OCI-LY3 (cell line): ENCODE data around the gene IRAK4.

Experiments used
- H2AFZ ChIP-seq: fragments of 200-600, 300-600 bp; shearing (Covaris generic); 2 replicates; pipeline ENCODE4 v1.6.0; 2014; ENCODE audit warnings: antibody characterized with exemption, low read depth, low read length
- H3K27ac ChIP-seq: fragments of 200-600, 300-600 bp; sonication (generic); 2 replicates; pipeline ENCODE4 v1.5.1; 2014; ENCODE audit warnings: mild to moderate bottlenecking, low read length, moderate library complexity, mixed read lengths
- H3K27me3 ChIP-seq: fragments of 200-600, 300-600 bp; sonication (generic); 2 replicates; pipeline ENCODE4 v1.6.1; 2014; ENCODE audit warnings: low read depth, low read length, mixed read lengths
- H3K36me3 ChIP-seq: fragments of 200-600, 300-600 bp; sonication (generic); replicated peaks from 2 replicates; pipeline ENCODE3; 2014; ENCODE audit warnings: low read depth, low read length, mixed read lengths
- H3K4me1 ChIP-seq: fragments of 300-600, 200-600 bp; sonication (generic); 2 replicates; pipeline ENCODE4 v1.6.1; 2014; ENCODE audit warnings: low read length, mixed read lengths
- H3K4me2 ChIP-seq: fragments of 200-600, 300-600 bp; sonication (generic); 2 replicates; pipeline ENCODE4 v1.6.1; 2014; ENCODE audit warnings: low read length, mixed read lengths
- H3K4me3 ChIP-seq: fragments of 300-600, 200-600 bp; sonication (generic); 2 replicates; pipeline ENCODE4 v1.5.1; 2014; ENCODE audit warnings: antibody characterized with exemption, mild to moderate bottlenecking, low read length, moderate library complexity
- H3K79me2 ChIP-seq: fragments of 300-600, 200-600 bp; shearing (Covaris generic); 2 replicates; pipeline ENCODE4 v1.6.1; 2014; ENCODE audit warnings: mild to moderate bottlenecking, low read length, mixed read lengths
- H3K9ac ChIP-seq: fragments of 300-600, 200-600 bp; shearing (Covaris generic); 2 replicates; pipeline ENCODE4 v1.6.0; 2014; ENCODE audit warnings: mild to moderate bottlenecking, low read length, moderate library complexity
- H3K9me3 ChIP-seq: fragments of 200-600, 300-600 bp; shearing (Covaris generic); 2 replicates; pipeline ENCODE4 v1.6.1; 2014; ENCODE audit warnings: low read length, mixed read lengths; ENCODE audit not compliant: insufficient read depth
- H4K20me1 ChIP-seq: fragments of 200-600, 300-600 bp; sonication (generic); 2 replicates; pipeline ENCODE4 v1.6.1; 2016; ENCODE audit warnings: low read length, mixed read lengths; ENCODE audit not compliant: insufficient read depth
- EZH2phosphoT487 ChIP-seq: fragments of 200-600 bp; shearing (Covaris generic); IDR thresholded peaks from 2 replicates; pipeline ENCODE4 v1.6.1; 2018; ENCODE audit warnings: antibody characterized with exemption, mixed run types, low read depth
- TF ChIP-seq, protein P1 (sequence below): fragments of 200-600, 300-600 bp; sonication (generic); IDR thresholded peaks from 2 replicates; pipeline ENCODE4 v1.5.1; 2014; ENCODE audit warnings: antibody characterized with exemption, low read length, low read depth

The IRAK4 gene

DNA sequence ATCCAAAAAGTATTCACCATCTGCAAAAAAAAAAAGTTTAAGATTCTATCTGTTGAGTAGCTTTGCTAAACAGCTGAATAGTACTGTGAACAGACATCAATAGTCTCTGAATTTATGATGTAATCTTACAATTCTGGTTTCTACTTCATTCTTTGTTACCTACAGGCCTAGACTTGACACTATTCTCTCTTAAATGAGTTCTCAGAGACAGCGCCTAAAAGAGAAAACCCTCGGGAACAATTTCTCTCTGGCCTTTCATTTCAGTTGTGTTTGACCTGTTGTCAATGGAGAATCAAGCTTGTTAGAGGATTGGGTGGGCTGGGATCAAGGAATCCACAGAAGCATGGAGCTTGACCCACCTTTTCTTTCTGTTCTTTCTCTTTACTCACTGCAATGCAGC, 53.3 kb downstream of the IRAK4 start:
- no peaks in the 10 kb centered on the region for H3K9me3 ChIP-seq
- H3K4me1 ChIP-seq: peaks cover 4% of the 10 kb centered on the region
- H4K20me1 ChIP-seq: no peaks in the 10 kb centered on the region
- no peak overlapping the region for H2AFZ ChIP-seq
- no peaks in the 10 kb centered on the region for H3K27me3 ChIP-seq
- no peak overlapping the region for H3K9ac ChIP-seq
- no peaks in the 10 kb centered on the region for H3K36me3 ChIP-seq
- TF ChIP-seq, protein P1, sequence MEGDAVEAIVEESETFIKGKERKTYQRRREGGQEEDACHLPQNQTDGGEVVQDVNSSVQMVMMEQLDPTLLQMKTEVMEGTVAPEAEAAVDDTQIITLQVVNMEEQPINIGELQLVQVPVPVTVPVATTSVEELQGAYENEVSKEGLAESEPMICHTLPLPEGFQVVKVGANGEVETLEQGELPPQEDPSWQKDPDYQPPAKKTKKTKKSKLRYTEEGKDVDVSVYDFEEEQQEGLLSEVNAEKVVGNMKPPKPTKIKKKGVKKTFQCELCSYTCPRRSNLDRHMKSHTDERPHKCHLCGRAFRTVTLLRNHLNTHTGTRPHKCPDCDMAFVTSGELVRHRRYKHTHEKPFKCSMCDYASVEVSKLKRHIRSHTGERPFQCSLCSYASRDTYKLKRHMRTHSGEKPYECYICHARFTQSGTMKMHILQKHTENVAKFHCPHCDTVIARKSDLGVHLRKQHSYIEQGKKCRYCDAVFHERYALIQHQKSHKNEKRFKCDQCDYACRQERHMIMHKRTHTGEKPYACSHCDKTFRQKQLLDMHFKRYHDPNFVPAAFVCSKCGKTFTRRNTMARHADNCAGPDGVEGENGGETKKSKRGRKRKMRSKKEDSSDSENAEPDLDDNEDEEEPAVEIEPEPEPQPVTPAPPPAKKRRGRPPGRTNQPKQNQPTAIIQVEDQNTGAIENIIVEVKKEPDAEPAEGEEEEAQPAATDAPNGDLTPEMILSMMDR: no peak
- TF ChIP-seq EZH2phosphoT487: no peak
- H3K27ac ChIP-seq: no peak overlapping the region
- peaks cover 3% of the 10 kb centered on the region; the same call in 1 of the 2 replicates for H3K79me2 ChIP-seq
- no peak overlapping the region for H3K4me3 ChIP-seq
- H3K4me2 ChIP-seq: no peak overlapping the region

DNA sequence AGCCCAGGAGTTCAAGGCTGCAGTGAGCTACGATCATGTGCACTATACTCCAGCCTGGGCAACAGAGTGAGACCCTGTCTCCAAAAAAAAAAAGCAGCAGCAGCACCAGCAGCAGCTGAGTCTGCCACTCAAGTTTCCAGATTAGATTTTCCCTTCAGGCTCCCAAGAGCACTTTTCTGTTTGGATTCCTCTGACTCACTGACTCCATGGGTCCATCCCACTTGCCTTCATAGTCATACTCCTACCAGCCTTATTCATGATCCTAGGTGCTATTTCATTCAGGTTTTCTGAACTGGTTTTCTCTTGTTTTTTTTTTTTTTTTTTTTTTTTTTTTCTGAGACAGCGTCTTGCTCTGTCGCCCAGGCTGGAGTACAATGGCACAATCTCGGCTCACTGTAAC, 54.2 kb downstream of the IRAK4 start:
- no peaks in the 10 kb centered on the region for H4K20me1 ChIP-seq
- no peak overlapping the region for H2AFZ ChIP-seq
- no peak overlapping the region for H3K27ac ChIP-seq
- H3K79me2 ChIP-seq: no peaks in the 10 kb centered on the region
- H3K4me3 ChIP-seq: no peak overlapping the region
- H3K36me3 ChIP-seq: no peaks in the 10 kb centered on the region
- H3K9me3 ChIP-seq: no peaks in the 10 kb centered on the region
- no peaks in the 10 kb centered on the region for H3K4me1 ChIP-seq
- H3K4me2 ChIP-seq: no peak overlapping the region
- no peak overlapping the region for H3K9ac ChIP-seq
- H3K27me3 ChIP-seq: no peaks in the 10 kb centered on the region
- TF ChIP-seq EZH2phosphoT487: no peak
- TF ChIP-seq, protein P1: no peak

DNA sequence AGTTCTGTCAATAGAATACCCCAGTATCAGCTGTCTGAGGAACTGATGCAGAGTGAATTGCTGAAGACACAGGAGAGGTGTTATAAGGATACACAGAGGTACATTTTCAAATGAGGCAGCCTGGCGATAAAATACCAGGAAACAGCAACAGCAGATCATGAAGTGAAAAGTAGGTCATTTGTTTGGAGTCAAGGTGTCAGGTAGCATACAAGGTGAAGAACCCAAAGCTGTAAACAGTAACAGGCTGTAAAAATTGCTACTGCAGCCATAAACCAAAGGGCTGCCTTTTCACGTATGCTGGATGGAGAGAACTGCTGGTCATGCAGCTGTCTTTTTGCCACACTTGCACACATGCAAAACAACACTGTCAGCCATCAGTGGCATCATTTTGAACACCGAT, 56.7 kb downstream of the IRAK4 start:
- Histone ChIP-seq H4K20me1 (no peaks in the 10 kb centered on the region), H3K27ac (no peak overlapping the region), H3K4me2 (no peak overlapping the region), H3K9me3 (no peaks in the 10 kb centered on the region), H3K4me1 (no peaks in the 10 kb centered on the region), H3K27me3 (no peaks in the 10 kb centered on the region), H3K4me3 (no peak overlapping the region), H2AFZ (no peak overlapping the region), H3K36me3 (no peaks in the 10 kb centered on the region), H3K9ac (no peak overlapping the region), H3K79me2 (no peaks in the 10 kb centered on the region)
- no peak for TF ChIP-seq EZH2phosphoT487
- TF ChIP-seq, protein P1: no peak

DNA sequence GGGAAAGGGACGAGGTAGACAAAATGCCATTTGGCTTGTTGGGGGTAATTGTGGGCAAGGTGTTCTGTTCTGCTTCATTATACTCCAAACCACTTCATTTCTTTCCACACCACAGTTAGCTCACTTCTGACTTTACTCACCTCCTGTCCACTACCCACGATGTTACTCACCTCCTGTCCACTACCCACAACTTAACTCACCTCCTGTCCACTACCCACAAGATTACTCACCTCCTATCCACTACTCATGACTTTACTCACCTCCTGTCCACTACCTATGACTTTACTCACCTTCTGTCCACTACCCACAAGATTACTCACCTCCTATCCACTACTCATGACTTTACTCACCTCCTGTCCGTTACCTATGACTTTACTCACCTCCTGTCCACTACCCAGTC, 57.4 kb downstream of the IRAK4 start:
- no peak overlapping the region for H3K27ac ChIP-seq
- H3K9ac ChIP-seq: no peak overlapping the region
- TF ChIP-seq, protein P1: no peak
- no peak for TF ChIP-seq EZH2phosphoT487
- no peaks in the 10 kb centered on the region for H3K9me3 ChIP-seq
- no peak overlapping the region for H2AFZ ChIP-seq
- H3K4me3 ChIP-seq: no peak overlapping the region
- no peaks in the 10 kb centered on the region for H3K4me1 ChIP-seq
- H3K4me2 ChIP-seq: no peak overlapping the region
- no peaks in the 10 kb centered on the region for H3K27me3 ChIP-seq
- H3K36me3 ChIP-seq: no peaks in the 10 kb centered on the region
- H3K79me2 ChIP-seq: no peaks in the 10 kb centered on the region
- H4K20me1 ChIP-seq: no peaks in the 10 kb centered on the region
